H1 (cell line): Measurements from ENCODE around the gene RAB36. TPM values are rescaled to one million over a fixed set of nuclear protein-coding genes. Genes with fewer than 3 reads are reported as not detected.
A peak's percentile ranks its signal among the peaks of the same experiment; 100 is the strongest.

ENCODE experiments used
- CTCF ChIA-PET: fragments of 300-600 bp; sonication (Branson Sonifier 250); formaldehyde crosslinking; loops from one replicate; lab custom pipeline; 2021; ENCODE audit not compliant: partially characterized antibody; lab: Charles Lee
- POLR2A ChIA-PET: fragments of 300-600 bp; sonication (Branson Sonifier 250); formaldehyde crosslinking; loops from one replicate; lab custom pipeline; 2021; ENCODE audit warnings: inconsistent platforms; ENCODE audit not compliant: partially characterized antibody; lab: Charles Lee
- DNase-seq, 2 experiments: peaks; one replicate each; pipeline versions ENCODE4 v3.0.0 to v3.0.0-alpha.2; 2010 to 2022; ENCODE audit warnings: low spot score in 2 of 2, low read depth in 1 of 2, mixed read lengths in 1 of 2
- FAIRE-seq: peaks from 2 replicates; lab custom pipeline; 2011; peaks lifted over from hg19 to GRCh38; lab: Jason Lieb, UNC
- H2AFZ ChIP-seq: 2 replicates; pipeline ENCODE4 v1.8.1; 2012; ENCODE audit warnings: low read length, inconsistent platforms
- H2AK5ac ChIP-seq: 2 replicates; pipeline ENCODE4 v1.6.1; 2013; ENCODE audit warnings: low read depth, low read length
- H2BK120ac ChIP-seq: replicated peaks from 2 replicates; pipeline ENCODE3; 2013; ENCODE audit warnings: low read depth, low read length, inconsistent platforms
- H2BK12ac ChIP-seq: 2 replicates; pipeline ENCODE4 v1.6.1; 2013; ENCODE audit warnings: low read depth, low read length
- H2BK15ac ChIP-seq: 2 replicates; pipeline ENCODE4 v1.6.1; 2013; ENCODE audit warnings: low read length
- H2BK20ac ChIP-seq: 2 replicates; pipeline ENCODE4 v1.6.1; 2013; ENCODE audit warnings: low read length
- H2BK5ac ChIP-seq: 2 replicates; pipeline ENCODE4 v1.6.1; 2013; ENCODE audit warnings: low read depth, low read length
- H3K14ac ChIP-seq: 2 replicates; pipeline ENCODE4 v1.6.1; 2013; ENCODE audit warnings: inconsistent platforms; ENCODE audit not compliant: insufficient read length
- H3K18ac ChIP-seq: 2 replicates; pipeline ENCODE4 v1.6.1; 2013; ENCODE audit warnings: low read length; ENCODE audit errors: extremely low read depth
- H3K23ac ChIP-seq: 2 replicates; pipeline ENCODE4 v1.6.1; 2013; ENCODE audit warnings: inconsistent platforms; ENCODE audit not compliant: insufficient read length
- H3K23me2 ChIP-seq: 2 replicates; pipeline ENCODE4 v1.6.1; 2013; ENCODE audit warnings: low read depth, low read length
- H3K27ac ChIP-seq: 2 replicates; pipeline ENCODE4 v1.6.1; 2011; ENCODE audit warnings: low read depth, low read length, inconsistent platforms
- H3K27me3 ChIP-seq, 4 experiments: replicated peaks in 1 of 4; 1 replicate in 1 of 4; 2 replicates in 3 of 4; pipeline versions ENCODE4 v1.6.1 to v1.8.1; 2011 to 2013; ENCODE audit warnings: low read length in 3 of 4, mild to moderate bottlenecking in 3 of 4, inconsistent platforms in 2 of 4, mixed read lengths in 2 of 4, moderate library complexity in 1 of 4; ENCODE audit not compliant: control insufficient read depth in 3 of 4, insufficient read depth in 3 of 4; ENCODE audit errors: extremely low read depth in 1 of 4
- H3K36me3 ChIP-seq, 4 experiments: 2 replicates each; pipeline versions ENCODE4 v1.6.1 to v1.8.1; 2011 to 2013; ENCODE audit warnings: mild to moderate bottlenecking in 4 of 4, low read length in 3 of 4, moderate library complexity in 2 of 4, control low read depth in 1 of 4, inconsistent platforms in 1 of 4; ENCODE audit not compliant: insufficient read depth in 4 of 4, control insufficient read depth in 2 of 4
- H3K4ac ChIP-seq: replicated peaks from 2 replicates; pipeline ENCODE3; 2013; ENCODE audit warnings: low read length, low read depth, mixed read lengths, inconsistent platforms; ENCODE audit not compliant: insufficient read length
- H3K4me1 ChIP-seq, 4 experiments: replicated peaks in 1 of 4; 1 replicate in 1 of 4; 2 replicates in 3 of 4; pipeline versions ENCODE4 v1.6.1 to v1.8.1; 2011 to 2013; ENCODE audit warnings: low read length in 3 of 4, inconsistent platforms in 2 of 4, mixed read lengths in 1 of 4; ENCODE audit not compliant: insufficient read depth in 4 of 4, control insufficient read depth in 3 of 4
- H3K4me2 ChIP-seq, 2 experiments: 2 replicates each; pipeline versions ENCODE4 v1.6.1 to v1.8.1; 2011 to 2013; ENCODE audit warnings: low read depth in 2 of 2, low read length in 2 of 2, control low read depth in 1 of 2, inconsistent platforms in 1 of 2, mild to moderate bottlenecking in 1 of 2; ENCODE audit not compliant: insufficient read depth in 1 of 2
- H3K4me3 ChIP-seq, 4 experiments: fragments of 200-600, 300-600 bp in 1 of 4; sonication (generic), shearing (Covaris generic), sonication (Bioruptor Twin) in 1 of 4; 2 replicates each; pipeline versions ENCODE4 v1.5.1 to v1.8.1; 2011 to 2016; ENCODE audit warnings: low read length in 4 of 4, low read depth in 3 of 4, control low read depth in 2 of 4, inconsistent platforms in 2 of 4, mild to moderate bottlenecking in 2 of 4, mixed read lengths in 1 of 4, moderate library complexity in 1 of 4; ENCODE audit not compliant: insufficient read depth in 2 of 4; ENCODE audit errors: extremely low read depth in 1 of 4
- H3K56ac ChIP-seq: replicated peaks from 2 replicates; pipeline ENCODE3; 2013; ENCODE audit warnings: low read depth, mild to moderate bottlenecking, mixed read lengths, low read length, inconsistent platforms; ENCODE audit not compliant: insufficient read length
- H3K79me1 ChIP-seq: 2 replicates; pipeline ENCODE4 v1.6.1; 2013; ENCODE audit warnings: low read depth, low read length, control low read depth
- H3K79me2 ChIP-seq, 2 experiments: 2 replicates each; pipeline versions ENCODE4 v1.6.1 to v1.8.1; 2012 to 2013; ENCODE audit warnings: low read length in 2 of 2, mild to moderate bottlenecking in 2 of 2, inconsistent platforms in 1 of 2; ENCODE audit not compliant: insufficient read depth in 2 of 2, control insufficient read depth in 1 of 2
- H3K9ac ChIP-seq, 4 experiments: replicated peaks in 1 of 4; 1 replicate in 1 of 4; 2 replicates in 3 of 4; pipeline versions ENCODE4 v1.6.1 to v1.8.1; 2011 to 2013; ENCODE audit warnings: low read depth in 3 of 4, low read length in 3 of 4, control low read depth in 2 of 4, mild to moderate bottlenecking in 2 of 4, moderate library complexity in 2 of 4, inconsistent platforms in 1 of 4; ENCODE audit errors: extremely low read depth in 1 of 4
- H3K9me3 ChIP-seq, 2 experiments: 2 replicates each; pipeline versions ENCODE4 v1.6.1 to v1.8.1; 2012 to 2013; ENCODE audit warnings: mild to moderate bottlenecking in 2 of 2, moderate library complexity in 2 of 2, control low read depth in 1 of 2, inconsistent platforms in 1 of 2, low read depth in 1 of 2, low read length in 1 of 2, mixed read lengths in 1 of 2; ENCODE audit not compliant: insufficient read depth in 2 of 2
- H4K20me1 ChIP-seq, 2 experiments: replicated peaks in 1 of 2; 2 replicates each; pipeline versions ENCODE3 to v1.8.1; 2011 to 2013; ENCODE audit warnings: inconsistent platforms in 2 of 2, low read length in 2 of 2, mild to moderate bottlenecking in 1 of 2; ENCODE audit not compliant: insufficient read depth in 2 of 2, control insufficient read depth in 1 of 2
- H4K5ac ChIP-seq: 2 replicates; pipeline ENCODE4 v1.6.1; 2013; ENCODE audit warnings: low read length, low read depth, mixed read lengths, inconsistent platforms; ENCODE audit not compliant: insufficient read length
- H4K8ac ChIP-seq: 2 replicates; pipeline ENCODE4 v1.8.0; 2013; ENCODE audit warnings: mild to moderate bottlenecking, moderate library complexity, low read length, inconsistent platforms; ENCODE audit not compliant: insufficient read depth; ENCODE audit errors: extremely low read depth
- H4K91ac ChIP-seq: replicated peaks from 2 replicates; pipeline ENCODE3; 2013; ENCODE audit warnings: low read length, mixed read lengths, inconsistent platforms; ENCODE audit not compliant: insufficient read length
- ATF2 ChIP-seq: IDR thresholded peaks from 2 replicates; pipeline ENCODE4 v1.6.1; 2012; ENCODE audit warnings: low read length, inconsistent platforms
- CHD1 ChIP-seq: IDR thresholded peaks from 2 replicates; pipeline ENCODE4 v1.6.1; 2012; ENCODE audit warnings: low read depth, low read length, improper control_type of control experiment
- EZH2 ChIP-seq: fragments of 200-600 bp; sonication (generic); IDR thresholded peaks from 2 replicates; pipeline ENCODE4 v1.7.1; 2012; ENCODE audit warnings: low read depth, mild to moderate bottlenecking, moderate library complexity, low read length, inconsistent platforms; ENCODE audit not compliant: severe bottlenecking
- RBBP5 ChIP-seq: IDR thresholded peaks from 2 replicates; pipeline ENCODE4 v1.7.1; 2012; ENCODE audit warnings: low read depth, mild to moderate bottlenecking, inconsistent platforms, low read length, moderate library complexity, borderline replicate concordance
- SIN3A ChIP-seq, 2 experiments: IDR thresholded peaks in 1 of 2; conservative IDR thresholded peaks in 1 of 2; 2 replicates each; pipeline ENCODE4 v1.6.1; 2011 to 2012; ENCODE audit warnings: low read length in 2 of 2, improper control_type of control experiment in 1 of 2, low read depth in 1 of 2, mild to moderate bottlenecking in 1 of 2
- WGBS, 2 experiments: shearing (Covaris generic) in 1 of 2; methylation state at CpG; one replicate each; pipeline versions ENCODE4 v1.1.6 to v1.1.7; 2013 to 2015; ENCODE audit warnings: low lambda C conversion rate in 2 of 2, mixed read lengths in 2 of 2, inconsistent platforms in 1 of 2, low coverage in 1 of 2, missing lambda C conversion rate in 1 of 2; ENCODE audit not compliant: insufficient replicate concordance in 2 of 2, insufficient coverage in 1 of 2, insufficient read length in 1 of 2; ENCODE audit errors: extremely low coverage in 1 of 2, missing lambda C conversion rate in 1 of 2; 5-methylcytosine and 5-hydroxymethylcytosine counted together
- polyA plus RNA-seq, 7 experiments: library from polyadenylated mRNA; depleted of rRNA in 3 of 7; stranded (reverse) in 5 of 7; unstranded in 2 of 7; fragments of >200 nt in 5 of 7; fragments of 200-250 nt in 2 of 7; gene quantifications; 1 replicate in 5 of 7; 2 replicates in 1 of 7; 4 replicates in 1 of 7; pipeline versions ENCODE4 v1.2.1 to v1.2.3, GENCODE V29; 2011 to 2013; ENCODE audit warnings: missing spikeins in 2 of 7, mixed read lengths in 2 of 7
- total RNA-seq: library from RNA; stranded (reverse); fragmentation: NEBNext Ultra II Directional; extraction: Animal tissue kit (Norgen Biotek cat#: 25700); gene quantifications from 2 replicates; pipeline ENCODE4 v1.2.1, GENCODE V29; 2021

Gene RAB36
- total and polyA plus RNA-seq, 2 of the 8 experiments (the other 6 are each of a cell fraction or from before 2014, with no cell fraction given) = 1.0 to 1.5 TPM

GRCh38 chr22:23182309-23183060 lies 37.2 kb downstream of the RAB36 start:
- H3K79me1 ChIP-seq = peaks cover 23% of the 10 kb centered on the region
- H4K20me1 ChIP-seq = peaks cover 31 to 41% of the 10 kb centered on the region in 2 experiments
- ChIA-PET CTCF (interaction anchor here (1.1 to 24.3 kb wide), 8 partner anchors 7 to 106 kb away, joined by 3 to 358 read pairs (median 6); no protein-coding TSS in a partner anchor), POLR2A (interaction anchor here (1.4 to 6.0 kb wide), 7 partner anchors 11 to 96 kb away, joined by 3 to 34 read pairs (median 4); no protein-coding TSS in a partner anchor)
- peaks cover 20% of the 10 kb centered on the region for H3K23me2 ChIP-seq
- FAIRE-seq (no peak), DNase-seq (no peak)
- H3K4me1 ChIP-seq = peaks cover 8 to 36% (median 21%) of the 10 kb centered on the region in 4 experiments
- H2BK120ac ChIP-seq = no peak overlapping the region
- H3K23ac ChIP-seq = no peak overlapping the region
- H4K8ac ChIP-seq = no peak overlapping the region
- TF ChIP-seq CHD1 = no peak
- TF ChIP-seq ATF2 = no peak
- peak in 1 of 2 experiments; percentile 55; a peak in 1 of 4 replicates for TF ChIP-seq SIN3A (conservative IDR thresholded peaks at IDR 0.05 in 1 of 2, IDR thresholded peaks at IDR 0.05 in 1 of 2; ENCODE audit: low read depth in 1 of 2, low read length in 2 of 2)
- no peak for TF ChIP-seq EZH2
- TF ChIP-seq RBBP5 = peak; percentile 16; the same call in 1 of the 2 replicates
- H3K79me2 ChIP-seq = peaks cover 49 to 65% of the 10 kb centered on the region in 2 experiments
- H2BK5ac ChIP-seq = no peak overlapping the region
- no peak overlapping the region for H3K14ac ChIP-seq
- H3K27me3 ChIP-seq = peaks cover 0 to 6% (median 2%) of the 10 kb centered on the region in 4 experiments; a peak in 1 of 7 replicates
- no peak overlapping the region for H2BK20ac ChIP-seq
- H3K56ac ChIP-seq = no peak overlapping the region
- peak overlapping the region in 2 of 4 experiments; percentile 6 to 41; a peak in 2 of 7 replicates for H3K9ac ChIP-seq
- H3K18ac ChIP-seq = no peak overlapping the region
- no peak overlapping the region for H4K91ac ChIP-seq
- no peak overlapping the region for H2AFZ ChIP-seq
- H2BK12ac ChIP-seq = no peak overlapping the region
- 21% methylated on average over 12 of the region's 12 CpGs; no CpG with 5 or more reads in 1 of the 2 experiments for WGBS, 2 experiments
- H3K9me3 ChIP-seq = no peaks in the 10 kb centered on the region
- 0 out of 2 replicates have a peak overlapping the region, but pooled peaks have one; percentile 0 for H2AK5ac ChIP-seq
- peak overlapping the region; percentile 85 to 95 for H3K4me2 ChIP-seq
- no peak overlapping the region for H3K27ac ChIP-seq
- H4K5ac ChIP-seq = no peak overlapping the region
- no peak overlapping the region for H2BK15ac ChIP-seq
- H3K4ac ChIP-seq = no peak overlapping the region
- H3K36me3 ChIP-seq = no peaks in the 10 kb centered on the region
- peak overlapping the region; percentile 65 to 88 (median 72) for H3K4me3 ChIP-seq
